ENCODE results near the gene UVSSA.

- TF ChIP-seq EZH2 (IDR thresholded peaks at IDR 0.05) (no peak), POLR2AphosphoS5 (IDR thresholded peaks at IDR 0.05; ENCODE audit: borderline replicate concordance, low read depth, low read length) (no peak)
These were observed 6.7 kb upstream of the UVSSA start for GRCh38 chr4:1340181-1340747.
